Measurements from ENCODE around the gene EPX. TPM values are rescaled to one million over a fixed set of nuclear protein-coding genes. Genes with fewer than 3 reads are reported as not detected.

The EPX gene
- total RNA-seq, 1 donor = not detected

GRCh38 chr17:58239987-58240386, 47.5 kb downstream of the EPX start:
- peaks cover 60% of the 10 kb centered on the region for H3K27me3 ChIP-seq (ENCODE audit: insufficient read depth, low read length)
- H3K4me3 ChIP-seq (ENCODE audit: insufficient read depth, low read length) = no peak overlapping the region
- no peak overlapping the region for H3K4me2 ChIP-seq (ENCODE audit: insufficient read depth, low read length)
- no peak for DNase-seq (ENCODE audit: insufficient read length, low spot score, missing footprints)
- H3K36me3 ChIP-seq (ENCODE audit: insufficient read depth, low read length) = no peaks in the 10 kb centered on the region
- no peak overlapping the region for H3K27ac ChIP-seq (ENCODE audit: low read depth, low read length)
- H4K20me1 ChIP-seq (ENCODE audit: insufficient read depth, low read length) = no peaks in the 10 kb centered on the region
- no peaks in the 10 kb centered on the region for H3K79me2 ChIP-seq (ENCODE audit: insufficient read depth, low read length)
- no peaks in the 10 kb centered on the region for H3K9me3 ChIP-seq (ENCODE audit: low read depth, low read length)
- TF ChIP-seq CTCF (IDR thresholded peaks at IDR 0.05; ENCODE audit: extremely low read depth, low read depth, low read length) = no peak
- H2AFZ ChIP-seq (ENCODE audit: low read length) = no peak overlapping the region
- no peaks in the 10 kb centered on the region for H3K4me1 ChIP-seq (ENCODE audit: insufficient read depth, low read length)

- peaks cover 47% of the 10 kb centered on the region for H3K27me3 ChIP-seq (ENCODE audit: insufficient read depth, low read length)
- TF ChIP-seq CTCF (IDR thresholded peaks at IDR 0.05; ENCODE audit: extremely low read depth, low read depth, low read length) = no peak
These were observed 49.8 kb downstream of the EPX start for GRCh38 chr17:58242171-58242784.

GRCh38 chr17:58244963-58245362, 52.4 kb downstream of the EPX start:
- no peaks in the 10 kb centered on the region for H3K9me3 ChIP-seq (ENCODE audit: low read depth, low read length)
- peaks cover 45% of the 10 kb centered on the region for H3K27me3 ChIP-seq (ENCODE audit: insufficient read depth, low read length)
- H3K4me2 ChIP-seq (ENCODE audit: insufficient read depth, low read length) = no peak overlapping the region
- no peak overlapping the region for H3K4me3 ChIP-seq (ENCODE audit: insufficient read depth, low read length)
- TF ChIP-seq CTCF (IDR thresholded peaks at IDR 0.05; ENCODE audit: extremely low read depth, low read depth, low read length) = no peak
- DNase-seq (ENCODE audit: insufficient read length, low spot score, missing footprints) = no peak
- H3K79me2 ChIP-seq (ENCODE audit: insufficient read depth, low read length) = no peaks in the 10 kb centered on the region
- H4K20me1 ChIP-seq (ENCODE audit: insufficient read depth, low read length) = no peaks in the 10 kb centered on the region
- H3K27ac ChIP-seq (ENCODE audit: low read depth, low read length) = no peak overlapping the region
- no peaks in the 10 kb centered on the region for H3K4me1 ChIP-seq (ENCODE audit: insufficient read depth, low read length)
- H3K36me3 ChIP-seq (ENCODE audit: insufficient read depth, low read length) = no peaks in the 10 kb centered on the region
- H2AFZ ChIP-seq (ENCODE audit: low read length) = no peak overlapping the region

More at GRCh38 chr17:58242171-58242784, 49.8 kb downstream of the EPX start:
- no peaks in the 10 kb centered on the region for H3K36me3 ChIP-seq (ENCODE audit: insufficient read depth, low read length)
- no peak overlapping the region for H3K27ac ChIP-seq (ENCODE audit: low read depth, low read length)
- no peaks in the 10 kb centered on the region for H4K20me1 ChIP-seq (ENCODE audit: insufficient read depth, low read length)
- no peaks in the 10 kb centered on the region for H3K9me3 ChIP-seq (ENCODE audit: low read depth, low read length)
- H3K79me2 ChIP-seq (ENCODE audit: insufficient read depth, low read length) = no peaks in the 10 kb centered on the region
- no peak overlapping the region for H3K4me3 ChIP-seq (ENCODE audit: insufficient read depth, low read length)
- H3K4me2 ChIP-seq (ENCODE audit: insufficient read depth, low read length) = no peak overlapping the region
- no peak for DNase-seq (ENCODE audit: insufficient read length, low spot score, missing footprints)
- no peak overlapping the region for H2AFZ ChIP-seq (ENCODE audit: low read length)
- H3K4me1 ChIP-seq (ENCODE audit: insufficient read depth, low read length) = no peaks in the 10 kb centered on the region

GRCh38 chr17:58245428-58246103, 53.0 kb downstream of the EPX start:
- Histone ChIP-seq H3K4me2 (ENCODE audit: insufficient read depth, low read length) (no peak overlapping the region), H3K4me1 (ENCODE audit: insufficient read depth, low read length) (no peaks in the 10 kb centered on the region), H3K36me3 (ENCODE audit: insufficient read depth, low read length) (no peaks in the 10 kb centered on the region), H3K27ac (ENCODE audit: low read depth, low read length) (no peak overlapping the region), H3K9me3 (ENCODE audit: low read depth, low read length) (no peaks in the 10 kb centered on the region), H3K4me3 (ENCODE audit: insufficient read depth, low read length) (no peak overlapping the region), H3K27me3 (ENCODE audit: insufficient read depth, low read length) (peaks cover 44% of the 10 kb centered on the region), H2AFZ (ENCODE audit: low read length) (no peak overlapping the region), H3K79me2 (ENCODE audit: insufficient read depth, low read length) (no peaks in the 10 kb centered on the region), H4K20me1 (ENCODE audit: insufficient read depth, low read length) (no peaks in the 10 kb centered on the region)
- no peak for DNase-seq (ENCODE audit: insufficient read length, low spot score, missing footprints)
- no peak for TF ChIP-seq CTCF (IDR thresholded peaks at IDR 0.05; ENCODE audit: extremely low read depth, low read depth, low read length)

Measured in osteoblast (primary cell).